HG03095 (cell line): ENCODE results near the gene TMEM11.
"Not testable (repeated sequence)": the region's sequence is repeated elsewhere in the genome, so short reads cannot be mapped to it uniquely, and the experiment has no call there.

ENCODE experiments used
- ATAC-seq: cut with Tn5 transposase; IDR thresholded peaks from one replicate; pipeline ENCODE4 v1.9.1; 2021; ENCODE audit warnings: moderate library complexity; ENCODE audit not compliant: unreplicated experiment

TMEM11 gene

DNA sequence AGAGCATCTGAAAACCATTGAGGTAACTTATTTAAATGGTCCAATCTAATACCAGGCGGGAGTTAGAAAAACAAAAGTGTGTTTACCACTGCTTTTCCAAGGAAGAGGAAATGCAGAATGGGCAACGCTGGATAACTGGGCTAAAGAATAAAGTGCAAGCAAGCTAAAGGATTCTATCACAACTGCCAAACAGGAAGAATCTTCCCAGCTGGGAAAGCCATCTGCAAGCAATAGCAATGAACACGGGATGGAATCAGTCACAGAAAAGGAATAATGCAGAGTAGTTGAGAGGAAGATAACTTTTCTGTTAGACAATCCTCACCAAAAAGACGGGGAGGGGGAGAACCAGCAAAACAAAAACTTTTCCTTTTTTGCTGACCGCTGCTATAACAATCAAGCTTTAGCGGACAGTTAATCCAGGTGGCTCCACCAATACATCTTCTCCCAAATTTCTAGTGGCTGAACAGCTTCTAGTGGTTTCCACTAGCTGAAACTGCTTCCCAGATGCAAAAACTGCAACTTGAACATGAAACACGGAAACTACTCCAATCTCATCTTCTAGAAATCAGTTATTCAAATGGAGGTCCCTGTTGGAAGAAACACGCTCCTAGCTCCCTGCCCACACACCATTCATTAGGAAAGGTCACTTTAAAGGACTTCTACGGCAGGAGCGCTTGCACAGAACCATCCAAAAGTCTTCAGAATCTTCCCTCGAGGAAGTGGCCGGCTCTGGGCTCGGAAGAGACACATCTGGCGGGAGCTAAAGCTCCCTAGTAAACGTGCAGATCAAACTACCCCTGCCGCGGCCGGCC lies 929 bp downstream of the TMEM11 start:
- ATAC-seq, result no peak

DNA sequence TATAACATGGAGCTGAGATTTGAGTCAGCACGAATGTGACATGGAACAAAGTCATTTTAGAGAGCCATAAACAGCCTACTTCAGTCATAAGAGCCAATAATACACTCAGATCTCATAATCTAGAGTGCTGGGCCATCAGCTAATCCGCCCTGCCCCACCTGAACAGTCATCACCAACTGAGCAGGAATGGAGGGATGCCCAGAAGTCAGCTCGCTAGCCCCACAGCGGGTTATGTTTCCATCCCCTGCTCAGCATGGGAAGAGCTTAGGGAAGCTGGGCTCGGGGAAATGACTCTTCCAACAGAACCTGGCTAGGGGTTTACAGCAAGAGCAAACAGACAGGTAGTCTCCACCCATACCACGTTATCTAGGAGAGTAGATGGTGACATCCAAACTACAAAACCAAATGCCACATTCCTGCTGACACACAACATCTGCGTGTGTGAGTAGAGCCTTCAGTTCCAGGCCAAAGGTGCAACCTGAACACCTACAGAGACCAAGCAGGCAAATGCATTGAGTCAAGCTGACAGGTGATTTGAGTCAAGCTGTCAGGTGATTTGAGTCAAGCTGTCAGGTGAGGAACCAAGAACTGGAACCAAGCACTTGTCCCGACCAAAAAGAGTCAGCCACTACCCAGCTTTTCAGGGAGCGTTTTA lies 2.0 kb downstream of the TMEM11 start:
- ATAC-seq, result no peak

DNA sequence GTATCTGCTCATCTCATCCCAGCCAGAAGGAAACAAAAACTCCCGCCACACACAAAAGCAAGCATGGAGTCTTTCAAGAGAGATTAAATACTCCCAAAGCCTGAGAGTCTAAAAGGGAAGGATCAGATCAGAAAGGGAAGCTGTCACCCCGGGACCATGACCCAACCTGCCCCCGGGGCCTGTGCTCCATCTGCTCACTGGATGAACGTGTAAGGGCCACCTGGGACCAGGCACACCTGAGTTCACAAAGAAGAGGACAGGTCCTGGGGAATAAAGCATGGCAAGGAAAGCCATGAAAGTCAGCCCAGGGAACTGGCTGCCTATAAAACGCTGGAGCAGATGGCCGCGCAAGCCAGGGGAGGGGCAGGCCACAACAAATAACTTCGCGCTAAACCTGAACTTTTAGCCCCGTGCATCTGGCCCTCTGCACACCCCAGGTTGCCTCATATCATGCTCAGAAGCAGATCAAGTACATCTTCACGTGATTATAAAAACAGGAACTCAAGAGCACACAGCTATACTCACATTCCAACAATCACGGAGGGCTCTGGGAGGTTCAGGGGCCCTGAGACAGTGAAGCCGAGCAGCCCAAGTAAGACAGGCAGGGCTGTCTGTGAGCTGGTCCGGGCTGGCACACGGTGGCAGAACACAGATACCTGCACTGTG lies 3.4 kb downstream of the TMEM11 start:
- ATAC-seq, result no peak

DNA sequence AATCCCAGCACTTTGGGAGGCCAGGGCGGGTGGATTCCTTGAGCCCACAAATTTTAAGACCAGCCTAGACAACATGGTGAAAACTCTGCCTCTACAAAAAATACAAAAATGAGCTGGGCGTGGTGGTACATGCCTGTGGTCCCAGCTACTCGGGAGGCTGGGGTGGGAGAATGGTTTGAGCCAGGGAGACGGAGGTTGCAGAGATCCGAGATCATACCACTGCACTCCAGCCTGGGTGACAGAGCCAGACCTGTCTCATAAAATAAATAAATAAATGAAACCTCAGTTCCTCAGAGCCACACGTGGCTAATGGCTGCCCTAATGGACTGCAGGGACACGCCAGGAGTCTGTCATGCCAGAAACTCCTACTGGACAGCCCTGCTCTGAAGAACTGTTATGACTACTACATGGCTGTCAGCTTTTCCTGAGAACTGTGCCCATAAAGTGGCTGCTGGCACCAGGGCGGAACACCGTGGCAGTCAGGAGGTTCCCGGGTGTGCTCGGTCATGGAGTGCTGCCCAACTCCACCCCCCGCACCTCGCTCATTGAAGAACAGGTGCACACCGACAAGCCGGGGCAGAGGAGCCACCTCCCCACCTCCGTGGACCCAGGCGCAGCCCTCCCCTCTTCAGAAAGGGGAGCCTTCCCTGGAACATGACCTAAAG lies 4.3 kb downstream of the TMEM11 start:
- no peak for ATAC-seq

DNA sequence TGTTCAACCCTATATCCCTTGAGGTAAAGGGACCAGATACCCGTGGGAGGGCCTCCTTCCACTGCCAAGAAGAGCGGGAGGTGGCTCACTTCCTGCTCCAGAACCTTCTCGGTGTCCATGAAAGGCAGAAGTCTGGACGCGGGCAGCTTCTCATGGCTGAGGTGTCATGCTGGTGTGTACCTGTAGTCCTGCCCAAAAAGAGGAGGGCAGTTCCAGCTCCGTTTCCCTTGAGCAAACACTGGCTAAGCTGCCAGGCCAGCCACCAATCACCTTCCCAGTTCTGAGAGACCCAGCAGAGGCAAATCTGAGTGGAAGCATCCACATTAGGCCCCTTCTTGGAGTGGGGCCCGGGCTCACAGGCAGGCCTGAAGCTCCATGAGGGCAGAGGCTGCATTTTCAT lies 5.6 kb downstream of the TMEM11 start:
- no peak for ATAC-seq

DNA sequence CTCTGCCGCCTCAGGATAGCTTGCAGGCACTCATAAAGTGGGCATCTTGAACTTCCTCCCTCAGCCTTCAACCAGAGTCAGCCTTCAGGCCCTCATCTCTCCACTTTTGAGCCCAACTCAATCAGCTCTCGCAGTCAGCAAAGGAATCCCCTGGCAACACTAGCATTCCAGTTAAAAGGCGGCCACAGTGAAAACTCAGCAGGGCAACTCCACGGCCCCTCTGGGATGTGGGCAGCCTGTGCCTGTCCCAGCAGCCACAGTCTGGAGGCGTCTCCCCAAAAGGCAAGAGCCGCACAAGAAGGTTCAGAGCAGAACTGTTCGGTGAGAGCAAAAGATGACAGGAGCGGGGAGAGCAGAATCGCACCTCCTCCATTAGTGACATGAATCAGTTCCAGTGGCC lies 9.0 kb downstream of the TMEM11 start:
- no peak for ATAC-seq

DNA sequence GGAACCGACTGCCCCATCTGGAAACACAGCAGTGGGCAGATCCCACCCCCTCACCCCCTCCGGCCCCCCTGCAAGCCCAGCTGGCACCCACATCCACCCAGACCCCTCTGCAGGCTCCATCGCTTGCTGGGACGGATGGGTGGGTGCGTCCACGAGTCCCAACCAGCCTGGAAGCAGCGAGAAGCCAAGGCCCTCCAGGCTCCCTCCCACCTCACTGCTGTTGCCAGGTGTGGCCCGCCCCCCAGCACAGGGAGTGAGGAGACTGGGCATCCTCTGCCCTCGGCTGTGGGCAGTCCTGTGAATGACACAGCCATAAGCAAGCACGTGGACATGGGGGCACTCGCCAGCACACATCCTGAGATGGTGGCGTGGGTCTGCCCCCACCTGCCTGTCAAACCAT lies 11.4 kb downstream of the TMEM11 start:
- ATAC-seq, result no peak

DNA sequence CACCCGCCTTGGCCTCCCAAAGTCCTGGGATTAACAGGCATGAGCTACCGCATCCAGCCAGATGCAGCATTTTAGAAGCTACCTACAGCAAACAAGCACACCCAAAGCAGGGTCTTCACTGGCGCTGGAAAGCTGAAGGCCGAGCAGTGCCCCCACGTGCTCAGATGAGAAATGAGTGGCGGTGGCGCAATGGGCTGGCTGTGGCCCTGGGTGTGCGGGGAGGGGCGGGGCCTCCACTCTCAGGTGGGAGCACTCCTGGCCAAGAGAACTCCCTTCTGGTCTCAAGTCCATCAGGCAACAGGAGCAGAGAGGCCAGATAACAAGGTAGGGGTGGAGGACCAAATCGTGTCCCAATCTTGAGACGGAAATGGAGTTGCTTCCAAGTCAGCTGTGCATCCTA lies 12.1 kb downstream of the TMEM11 start:
- ATAC-seq, result no peak

DNA sequence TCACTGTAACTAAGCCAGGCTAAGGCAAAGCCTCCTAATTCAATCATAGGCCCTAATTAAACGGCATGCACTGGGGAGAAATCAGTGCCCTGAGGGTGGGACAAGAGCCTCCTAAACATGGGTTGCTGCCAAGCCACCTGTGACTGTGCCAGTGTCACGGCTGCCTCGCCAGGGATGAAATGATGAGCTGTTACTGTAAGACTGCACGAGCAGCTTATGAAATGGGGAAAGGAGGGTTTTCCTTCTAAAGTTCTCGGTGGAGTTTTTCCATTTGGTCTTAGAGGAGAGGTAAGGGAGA lies 12.7 kb downstream of the TMEM11 start:
- no peak for ATAC-seq

DNA sequence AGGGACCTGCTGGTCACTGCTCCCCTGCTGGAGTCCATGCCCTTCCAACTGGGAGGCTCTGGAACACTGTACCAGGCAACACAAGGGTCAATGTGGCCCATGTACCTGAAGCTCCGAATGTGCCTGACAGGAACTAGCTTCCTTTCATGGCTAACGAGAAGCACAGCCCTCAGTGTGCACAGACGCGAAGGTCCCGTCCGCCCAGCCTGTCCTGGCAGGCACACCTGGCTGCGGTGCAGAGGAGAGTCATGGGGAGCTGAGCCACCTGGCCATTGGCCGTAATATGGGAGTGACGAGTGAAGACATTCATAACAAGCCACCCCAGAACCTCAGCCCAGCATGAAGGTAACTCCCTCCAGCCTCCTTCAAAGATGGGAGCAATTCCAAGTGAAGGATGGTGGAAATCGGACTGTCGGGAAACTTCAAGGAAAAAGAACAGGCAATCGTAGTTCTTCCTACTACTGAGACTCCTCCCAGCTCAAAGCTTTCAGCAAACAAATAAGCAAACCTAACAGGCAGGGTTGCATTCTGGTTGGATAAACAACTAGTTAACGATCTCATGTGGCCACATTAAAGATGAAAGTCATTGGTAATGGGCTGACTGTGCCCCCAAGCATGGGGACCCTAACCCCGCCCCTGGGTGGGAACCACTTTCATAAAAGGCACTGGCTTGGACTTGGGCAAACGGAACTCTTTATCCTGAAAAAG lies 13.2 kb downstream of the TMEM11 start:
- no peak for ATAC-seq

DNA sequence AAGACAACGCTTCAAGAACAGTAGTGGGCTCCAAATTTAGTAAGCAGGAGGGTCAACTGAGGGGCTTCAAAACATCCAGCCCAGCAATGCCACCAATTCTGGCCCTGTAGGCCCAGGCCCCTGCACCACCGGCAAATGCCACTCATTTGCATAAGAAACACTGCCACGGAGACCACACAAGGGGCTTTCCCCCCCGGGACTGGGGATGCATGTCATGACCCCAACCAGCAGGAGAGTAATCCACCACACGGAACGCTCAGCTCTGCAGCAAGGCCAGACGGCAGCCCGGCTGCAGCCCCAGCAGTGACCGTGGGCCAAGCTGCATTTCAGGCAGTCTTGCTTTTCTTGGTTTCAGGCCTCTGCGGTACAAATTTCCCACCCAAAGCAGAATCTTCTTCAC lies 14.1 kb downstream of the TMEM11 start:
- no peak for ATAC-seq

DNA sequence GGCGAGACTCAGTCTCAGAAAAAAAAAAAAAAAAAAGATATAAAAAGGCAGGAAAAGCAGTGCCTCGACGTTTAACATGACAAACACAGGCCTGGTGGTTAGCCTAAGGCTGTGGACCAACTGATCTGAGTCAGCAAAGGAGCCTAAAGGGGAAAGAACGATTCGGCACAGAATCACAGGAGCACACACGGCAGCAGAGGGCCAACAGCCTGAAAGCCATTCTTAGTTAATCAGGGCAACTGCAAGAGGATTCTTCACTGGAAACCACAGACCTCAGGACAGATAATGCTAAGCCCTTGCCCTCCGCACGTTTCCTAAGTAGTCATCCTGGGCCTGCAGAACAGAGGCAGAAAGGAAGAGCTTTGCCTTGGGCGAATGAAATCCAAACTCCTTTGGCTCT lies 14.7 kb downstream of the TMEM11 start:
- ATAC-seq, result no peak

DNA sequence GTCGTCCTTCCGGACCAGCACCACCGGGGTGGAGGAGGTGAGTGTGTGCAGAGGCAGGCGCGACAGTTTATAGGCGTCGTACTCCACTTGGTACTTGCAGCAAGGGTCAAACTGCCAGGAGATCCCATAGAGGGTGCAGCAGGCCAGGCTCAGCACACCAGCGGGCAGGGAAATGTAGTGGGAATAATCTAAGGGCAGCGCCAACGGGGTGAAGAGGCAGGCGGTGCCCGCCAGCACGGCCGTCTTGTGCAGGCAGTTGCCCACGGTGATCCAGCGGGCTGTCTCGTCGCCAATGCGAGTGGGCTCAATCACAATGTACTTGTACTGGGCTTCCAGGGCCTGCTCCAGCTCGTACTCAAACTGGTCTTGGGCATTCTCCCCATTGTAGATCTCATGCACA lies 15.6 kb downstream of the TMEM11 start:
- ATAC-seq, result no peak

DNA sequence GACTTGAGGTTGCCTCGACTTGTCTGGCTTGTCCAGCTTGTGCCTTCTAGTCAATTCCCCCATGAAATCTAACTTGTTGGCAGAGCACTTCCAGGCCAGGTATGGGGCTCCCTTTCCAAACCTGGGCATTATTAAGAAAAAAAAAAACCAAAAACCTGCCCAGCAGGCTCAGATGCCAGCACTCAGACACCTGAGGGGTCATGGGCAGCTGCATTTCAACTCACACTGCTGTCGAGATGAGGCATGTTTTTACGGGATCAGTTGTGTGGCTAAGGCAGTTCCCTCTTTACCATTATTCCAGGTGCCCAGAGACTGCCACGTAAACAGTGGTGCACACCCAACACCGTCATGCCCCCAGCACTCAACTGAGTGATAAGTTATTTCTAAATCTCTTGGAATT lies 17.8 kb downstream of the TMEM11 start:
- no peak for ATAC-seq

DNA sequence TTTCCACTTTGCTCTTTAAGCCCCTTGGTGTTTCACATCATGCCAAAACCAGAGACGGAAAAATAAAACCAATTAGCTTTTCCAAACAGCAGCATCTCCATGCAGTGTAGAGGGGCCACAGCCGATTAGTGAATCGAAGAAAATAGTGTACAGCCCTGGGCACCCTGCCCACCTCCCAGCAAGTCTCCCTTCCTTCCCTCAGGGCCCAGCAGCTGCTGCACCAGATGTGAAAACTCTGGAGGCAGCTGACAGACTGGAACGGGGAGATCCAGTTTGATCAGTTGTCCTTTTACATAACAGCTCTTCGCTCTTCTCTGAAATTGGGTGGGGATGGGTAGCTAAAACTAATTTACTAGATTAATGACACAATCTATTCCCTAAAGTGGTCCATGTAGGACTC lies 19.3 kb downstream of the TMEM11 start:
- no peak for ATAC-seq

DNA sequence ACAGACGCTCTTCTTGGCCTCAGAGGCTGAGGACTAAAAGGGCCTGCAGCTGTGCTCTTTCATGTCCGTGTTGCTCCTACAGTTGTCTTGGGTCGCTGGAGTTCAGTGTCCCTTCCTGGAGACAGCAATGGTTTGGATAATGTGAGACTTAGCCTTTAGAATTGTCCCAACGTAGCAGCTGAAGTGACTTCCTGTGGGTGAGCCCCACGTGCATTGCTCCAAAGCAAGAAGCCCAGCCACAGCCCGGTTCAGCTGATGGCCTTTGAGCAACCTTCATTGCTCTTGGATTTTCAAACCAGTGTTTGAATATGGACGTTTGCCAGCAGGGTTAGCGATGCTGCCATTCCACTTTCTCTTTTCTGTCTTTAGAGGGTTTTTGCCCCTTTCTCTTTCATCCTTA lies 19.7 kb downstream of the TMEM11 start:
- no peak for ATAC-seq

DNA sequence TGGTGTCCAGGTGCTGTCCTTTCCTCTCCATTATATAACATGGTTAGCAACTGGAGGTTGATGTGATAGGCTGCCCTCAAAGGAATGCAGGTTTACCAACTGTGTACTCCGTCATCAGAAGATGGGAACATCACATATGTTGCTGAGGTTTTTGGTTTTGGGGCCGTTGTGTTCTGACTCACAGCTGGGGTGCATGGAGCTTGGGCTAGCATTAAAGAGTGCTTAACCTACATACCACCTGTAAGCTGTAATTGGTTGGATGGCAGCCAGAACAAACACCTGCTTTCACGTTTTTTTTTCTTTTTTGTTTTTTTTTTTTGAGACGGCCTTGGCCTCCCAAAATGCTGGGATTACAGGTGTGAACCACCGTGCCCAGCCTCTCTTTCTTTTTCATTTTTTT lies 20.9 kb downstream of the TMEM11 start:
- ATAC-seq, result no peak

DNA sequence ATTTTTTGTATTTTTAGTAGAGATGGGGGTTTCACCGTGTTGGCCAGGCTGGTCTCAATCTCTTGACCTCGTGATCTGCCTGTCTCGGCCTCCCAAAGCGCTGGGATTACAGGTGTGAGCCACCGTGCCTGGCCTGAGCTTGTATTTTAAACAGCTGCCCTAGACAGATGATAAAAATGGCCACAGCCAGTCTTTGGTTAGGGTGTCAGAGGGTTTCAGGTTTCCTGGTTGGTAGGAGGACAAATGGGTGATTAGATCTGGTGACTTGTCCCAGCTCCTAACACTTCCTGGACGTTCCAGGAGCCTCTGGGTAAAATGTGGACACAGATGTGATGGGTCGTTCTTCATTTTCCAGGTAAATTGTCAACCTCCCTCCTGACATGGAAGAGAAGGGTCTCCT lies 21.5 kb downstream of the TMEM11 start:
- ATAC-seq, result not testable (repeated sequence)

DNA sequence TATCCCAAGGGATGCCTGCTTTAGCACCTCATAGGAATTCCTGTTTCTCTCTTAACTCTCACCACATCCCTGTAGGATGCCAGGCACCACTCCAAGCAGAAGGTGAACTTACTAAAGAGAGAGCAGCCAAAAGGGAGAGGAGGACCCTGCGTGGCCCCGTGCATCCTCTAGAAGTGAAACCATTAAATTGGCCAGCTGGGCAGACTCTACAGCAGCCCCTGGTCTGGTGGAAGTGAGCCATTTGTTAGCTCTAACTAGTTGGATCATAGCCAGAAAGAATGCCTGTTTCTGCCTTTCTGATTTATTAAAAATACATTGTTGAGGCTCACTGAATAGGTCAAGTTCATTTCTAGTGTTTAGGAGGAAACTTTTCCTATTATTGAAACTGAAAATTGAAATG lies 22.3 kb downstream of the TMEM11 start:
- no peak for ATAC-seq

DNA sequence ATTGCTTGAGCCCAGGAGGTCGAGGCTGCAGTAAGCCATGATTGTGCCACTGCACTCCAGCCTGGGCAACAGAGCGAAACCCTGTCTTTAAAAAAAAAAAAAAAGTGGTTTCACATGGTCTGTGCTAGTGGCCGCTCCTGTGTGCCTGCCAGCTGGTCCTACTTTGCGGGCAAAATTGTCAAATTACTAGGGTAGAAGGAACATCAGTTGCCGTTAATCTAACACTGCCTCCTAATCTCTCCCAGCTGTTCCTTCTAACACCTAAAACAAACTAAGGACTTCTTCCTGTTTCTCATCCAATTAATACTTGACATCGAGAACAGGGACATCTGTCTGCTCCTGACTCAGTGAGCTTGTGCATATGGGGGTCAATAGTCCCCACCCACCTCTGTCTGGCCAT lies 23.9 kb downstream of the TMEM11 start:
- ATAC-seq, result no peak

DNA sequence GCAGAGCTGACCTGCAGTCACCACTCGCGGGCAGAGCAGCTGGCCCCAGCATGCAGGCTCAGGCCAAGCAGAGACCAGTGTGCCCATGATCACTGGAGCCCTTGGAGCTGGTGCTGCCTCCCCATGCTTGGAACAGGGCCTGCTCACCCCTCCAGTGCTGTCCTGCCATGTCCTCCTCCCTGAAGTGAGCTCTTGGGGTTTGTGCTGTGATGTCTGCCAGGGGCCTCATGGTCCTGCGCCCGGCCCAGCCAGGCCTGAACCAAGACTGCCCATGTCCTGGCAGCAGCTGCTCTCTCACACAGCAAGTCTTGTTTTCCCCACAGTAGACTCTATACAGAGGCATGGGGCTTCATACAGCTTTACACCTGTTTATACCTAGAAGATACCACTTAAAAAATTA lies 24.6 kb downstream of the TMEM11 start:
- ATAC-seq, result no peak
